Choroid plexus epithelial cell (primary cell): Measurements from ENCODE around the gene HIPK2.

Source experiments
- DNase-seq: peaks from one replicate; pipeline ENCODE4 v3.0.0-alpha.2; 2010; ENCODE audit warnings: low read depth
- H3K4me3 ChIP-seq: 2 replicates; pipeline ENCODE4 v1.5.1; 2011; ENCODE audit warnings: low read depth, mild to moderate bottlenecking, control low read depth, low read length, moderate library complexity
- CTCF ChIP-seq: conservative IDR thresholded peaks from 2 replicates; pipeline ENCODE4 v1.5.1; 2011; ENCODE audit warnings: low read depth, mild to moderate bottlenecking, control low read depth, inconsistent platforms, low read length, moderate library complexity

The HIPK2 gene

GRCh38 chr7:139534966-139535651 is 242.7 kb downstream of the HIPK2 start:
- TF ChIP-seq CTCF: no peak
- no peak overlapping the region for H3K4me3 ChIP-seq
- DNase-seq: no peak

GRCh38 chr7:139534096-139534495 is 243.7 kb downstream of the HIPK2 start:
- H3K4me3 ChIP-seq: no peak overlapping the region
- TF ChIP-seq CTCF: no peak
- DNase-seq: no peak

DNA sequence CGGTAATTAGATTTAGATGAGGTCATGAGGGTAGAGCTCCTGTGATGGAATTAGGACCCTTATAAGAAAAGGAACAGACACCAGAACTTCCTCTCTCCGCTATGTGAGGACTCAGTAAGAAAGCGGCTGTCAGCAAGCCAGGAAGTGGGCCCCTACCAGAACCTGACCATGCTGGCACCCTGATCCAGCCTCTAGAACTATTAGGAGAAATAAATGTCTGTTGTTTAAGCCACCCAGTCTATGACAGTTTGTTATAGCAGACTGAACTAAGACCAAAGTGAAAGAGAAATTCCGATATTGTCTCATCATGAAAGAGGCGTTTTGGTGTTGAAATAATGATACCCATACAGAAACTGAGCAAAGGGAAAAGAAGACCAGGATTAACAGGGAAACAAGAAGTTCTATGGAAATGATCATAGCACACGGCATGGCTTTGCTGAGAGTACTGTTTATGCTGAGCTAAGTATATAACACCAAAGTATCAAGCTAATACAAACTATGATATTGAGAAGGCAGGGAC is 245.1 kb downstream of the HIPK2 start:
- no peak overlapping the region for H3K4me3 ChIP-seq
- DNase-seq: no peak
- TF ChIP-seq CTCF: no peak

GRCh38 chr7:139531094-139531493 is 246.7 kb downstream of the HIPK2 start:
- TF ChIP-seq CTCF: no peak

DNA sequence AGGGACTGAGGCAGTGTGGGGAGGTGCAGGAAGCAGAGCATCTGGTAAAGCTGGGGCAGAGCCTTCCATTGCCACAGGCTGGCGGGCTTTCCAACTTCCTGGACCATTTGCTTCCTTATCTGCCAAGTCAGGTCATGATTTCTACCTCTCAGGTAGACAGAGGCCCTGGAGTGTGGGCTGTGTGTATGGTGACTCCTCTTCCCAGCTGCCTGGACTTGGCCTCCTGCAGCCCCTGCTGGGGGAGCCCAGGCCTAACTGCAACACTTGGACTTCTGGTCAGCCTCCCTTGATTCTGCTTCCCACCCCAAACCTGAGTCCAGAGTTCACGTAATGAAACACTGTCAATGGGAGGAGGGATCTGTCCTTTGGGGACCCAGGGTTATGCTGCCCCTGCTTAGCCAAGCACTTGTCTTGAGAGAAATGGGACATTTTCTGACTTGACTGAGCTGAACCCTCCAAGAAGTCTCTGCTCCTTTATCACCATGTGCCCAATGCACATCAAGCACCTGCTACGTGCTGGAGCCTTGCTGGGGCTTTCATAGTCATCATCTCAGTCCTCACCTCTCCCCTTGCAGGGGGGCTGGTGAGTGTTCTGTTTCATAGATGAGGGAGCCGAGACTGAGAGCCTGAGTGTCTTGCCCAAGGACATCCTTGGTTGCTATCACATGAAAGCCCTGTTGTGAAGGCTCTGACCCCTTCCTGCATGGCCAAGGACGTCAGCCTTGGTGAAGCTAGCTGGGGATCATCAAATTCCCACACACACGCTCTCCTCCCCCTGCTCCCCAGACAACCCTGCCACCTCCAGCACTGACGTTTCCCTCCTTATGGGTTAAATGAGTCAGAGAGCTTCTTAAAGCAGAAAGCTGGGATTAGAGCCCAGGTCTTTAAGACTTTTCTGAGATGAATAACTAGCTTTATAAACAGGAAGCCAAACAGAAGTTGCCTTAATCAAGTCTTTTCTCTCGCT is 250.9 kb downstream of the HIPK2 start:
- no peak overlapping the region for H3K4me3 ChIP-seq
- peak; percentile 87 for DNase-seq
- TF ChIP-seq CTCF: no peak

More at GRCh38 chr7:139531094-139531493, 246.7 kb downstream of the HIPK2 start:
- no peak overlapping the region for H3K4me3 ChIP-seq
- no peak for DNase-seq

- DNase-seq: no peak
- TF ChIP-seq CTCF: no peak
These were observed 252.0 kb downstream of the HIPK2 start for GRCh38 chr7:139525750-139526149.

More at GRCh38 chr7:139525750-139526149, 252.0 kb downstream of the HIPK2 start:
- no peak overlapping the region for H3K4me3 ChIP-seq
